GM15510 (cell line): ENCODE measurements around the gene SLMAP.

Experiments used
- POLR2A ChIP-seq: IDR thresholded peaks from 3 replicates; pipeline ENCODE4 v1.6.1; 2011; ENCODE audit warnings: borderline replicate concordance; ENCODE audit not compliant: insufficient read length; ENCODE audit errors: extremely low read depth

Gene SLMAP

GRCh38 chr3:57855943-57856342, 99.8 kb downstream of the SLMAP start:
- no peak for TF ChIP-seq POLR2A

GRCh38 chr3:57856675-57857074, 100.6 kb downstream of the SLMAP start:
- TF ChIP-seq POLR2A: no peak

GRCh38 chr3:57862894-57863293, 106.8 kb downstream of the SLMAP start:
- no peak for TF ChIP-seq POLR2A

- TF ChIP-seq POLR2A: no peak
Measured at GRCh38 chr3:57863380-57863779, 107.3 kb downstream of the SLMAP start.

- TF ChIP-seq POLR2A: no peak
Measured at GRCh38 chr3:57864853-57865252, 108.7 kb downstream of the SLMAP start.

GRCh38 chr3:57872606-57873005, 116.5 kb downstream of the SLMAP start:
- no peak for TF ChIP-seq POLR2A

- no peak for TF ChIP-seq POLR2A
Measured at GRCh38 chr3:57876632-57877031, 120.5 kb downstream of the SLMAP start.

GRCh38 chr3:57877116-57877515, 121.0 kb downstream of the SLMAP start:
- TF ChIP-seq POLR2A: no peak

- no peak for TF ChIP-seq POLR2A
Measured at GRCh38 chr3:57889807-57890206, 133.7 kb downstream of the SLMAP start.

- TF ChIP-seq POLR2A: no peak
Measured at GRCh38 chr3:57890874-57891273, 134.8 kb downstream of the SLMAP start.

GRCh38 chr3:57892423-57892822, 136.3 kb downstream of the SLMAP start:
- no peak for TF ChIP-seq POLR2A

GRCh38 chr3:57893156-57893555, 137.0 kb downstream of the SLMAP start:
- TF ChIP-seq POLR2A: no peak

GRCh38 chr3:57893668-57894067, 137.6 kb downstream of the SLMAP start:
- no peak for TF ChIP-seq POLR2A

- no peak for TF ChIP-seq POLR2A
Measured at GRCh38 chr3:57896031-57896430, 139.9 kb downstream of the SLMAP start.

- no peak for TF ChIP-seq POLR2A
Measured at GRCh38 chr3:57896691-57897090, 140.6 kb downstream of the SLMAP start.

GRCh38 chr3:57900786-57901185, 144.7 kb downstream of the SLMAP start:
- no peak for TF ChIP-seq POLR2A
